Mucosa of gallbladder (tissue), 1 donor: Measurements from ENCODE around the gene RNPEP. TPM values are rescaled to one million over a fixed set of nuclear protein-coding genes. Genes with fewer than 3 reads are reported as not detected.
A peak's percentile ranks its signal among the peaks of the same experiment; 100 is the strongest.
"Not testable (repeated sequence)": the region's sequence is repeated elsewhere in the genome, so short reads cannot be mapped to it uniquely, and the experiment has no call there.

Source experiments
- DNase-seq: peaks from one replicate; pipeline ENCODE4 v3.0.0-alpha.2; 2020; ENCODE audit warnings: low spot score
- total RNA-seq: library from RNA; stranded (reverse); gene quantifications from one replicate; pipeline ENCODE4 v1.2.1, GENCODE V29; 2021
- donor health status: DM: no; HTN: no; CAD: no.

RNPEP gene
- 78.8 TPM for total RNA-seq

- DNase-seq: peak; percentile 71
These were observed at the start of gene RNPEP for GRCh38 chr1:201982623-201983379. Gene RNPEP (plus strand): TSS chr1:201982648. CDS start chr1:201982667, 19 bp downstream.

GRCh38 chr1:201933840-201934430 lies 48.5 kb upstream of the RNPEP start:
- DNase-seq: no peak

- no peak for DNase-seq
These were observed 44.7 kb upstream of the RNPEP start for GRCh38 chr1:201937624-201938213.

GRCh38 chr1:201938440-201939035 lies 43.9 kb upstream of the RNPEP start:
- DNase-seq: no peak

GRCh38 chr1:201939148-201939547 lies 43.3 kb upstream of the RNPEP start:
- no peak for DNase-seq

GRCh38 chr1:201939574-201939973 lies 42.9 kb upstream of the RNPEP start:
- no peak for DNase-seq

DNA sequence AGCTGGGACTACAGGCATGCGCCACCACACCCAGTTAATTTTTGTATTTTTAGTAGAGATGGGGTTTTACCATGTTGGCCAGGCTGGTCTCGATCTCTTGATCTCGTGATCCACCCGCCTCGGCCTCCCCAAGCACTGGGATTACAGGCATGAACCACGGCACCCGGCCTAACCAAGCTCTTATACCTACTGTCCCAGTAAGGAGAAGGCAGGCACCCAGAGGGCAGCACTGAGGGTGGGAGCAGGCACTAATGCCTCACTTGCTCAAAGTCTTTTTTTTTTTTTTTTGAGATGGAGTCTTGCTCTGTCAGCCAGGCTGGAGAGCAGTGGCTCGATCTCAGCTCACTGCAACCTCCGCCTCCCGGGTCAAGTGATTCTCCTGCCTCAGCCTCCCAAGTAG lies 42.1 kb upstream of the RNPEP start:
- not testable (repeated sequence) for DNase-seq

- DNase-seq: no peak
These were observed 40.9 kb upstream of the RNPEP start for GRCh38 chr1:201941420-201942128.

DNA sequence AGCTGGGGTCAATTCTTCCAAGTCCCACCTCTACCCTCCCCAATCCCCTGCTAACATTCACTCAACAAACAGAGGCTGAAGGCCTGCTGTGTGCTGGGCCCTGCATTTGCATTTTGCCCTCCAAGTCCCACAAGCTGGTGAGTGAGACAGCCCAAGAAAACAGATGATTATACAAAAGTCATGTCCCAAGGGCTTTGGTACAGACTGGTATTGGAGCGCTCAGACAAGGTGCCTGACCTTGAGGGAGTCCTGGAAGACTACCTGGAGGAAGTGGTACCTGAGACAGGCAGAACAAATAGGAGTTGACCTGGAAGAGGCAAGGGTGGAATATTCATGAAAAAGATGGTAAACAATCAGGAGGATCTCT lies 40.3 kb upstream of the RNPEP start:
- DNase-seq: no peak

DNA sequence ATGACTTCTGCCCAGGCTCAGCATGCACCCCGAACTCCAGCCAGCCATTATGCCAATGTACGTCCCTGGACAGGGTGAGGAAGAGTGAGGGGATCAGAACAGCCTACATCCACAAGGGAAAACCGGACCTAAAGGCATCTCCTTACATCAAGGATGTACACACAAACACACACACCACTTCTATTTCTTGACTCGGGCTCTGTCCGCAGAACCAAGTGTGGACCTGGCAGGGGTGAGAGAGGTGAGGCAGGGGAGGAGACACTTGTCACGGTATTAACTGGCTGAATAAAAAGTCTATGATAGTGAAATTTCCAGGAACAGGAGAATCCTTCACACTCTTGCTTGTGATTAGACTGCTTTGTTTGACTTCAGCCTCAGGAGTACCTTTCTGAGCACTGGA lies 38.4 kb upstream of the RNPEP start:
- no peak for DNase-seq

DNA sequence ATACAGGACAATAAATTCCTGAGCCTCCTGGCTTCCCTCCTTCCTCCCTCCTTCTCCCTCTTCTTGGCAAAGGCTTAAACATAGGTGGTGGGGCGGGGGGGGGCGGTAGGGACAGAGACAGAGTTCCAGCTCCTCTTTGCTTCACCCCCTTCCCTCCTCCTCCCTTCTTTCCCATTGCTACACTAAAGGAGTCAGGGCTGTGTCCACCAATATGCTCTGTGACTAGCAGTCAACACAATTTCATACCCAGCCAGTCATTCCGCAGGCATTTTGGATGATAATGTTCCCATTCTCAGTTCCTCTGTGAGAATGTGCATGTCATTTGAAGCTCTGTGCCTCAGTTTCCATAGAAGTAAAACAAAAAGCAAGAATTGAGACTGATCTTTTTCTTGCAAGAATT lies 37.8 kb upstream of the RNPEP start:
- DNase-seq: no peak

- no peak for DNase-seq
These were observed 37.3 kb upstream of the RNPEP start for GRCh38 chr1:201945157-201945556.

GRCh38 chr1:201945863-201946223 lies 36.6 kb upstream of the RNPEP start:
- DNase-seq: no peak

GRCh38 chr1:201946224-201946908 lies 36.1 kb upstream of the RNPEP start, which contains the start of gene LMOD1:
Gene LMOD1 (minus strand): TSS chr1:201946548. CDS start chr1:201946340, 208 bp downstream.
- peak; percentile 87 for DNase-seq

GRCh38 chr1:201947697-201948008 lies 34.8 kb upstream of the RNPEP start:
- no peak for DNase-seq

DNA sequence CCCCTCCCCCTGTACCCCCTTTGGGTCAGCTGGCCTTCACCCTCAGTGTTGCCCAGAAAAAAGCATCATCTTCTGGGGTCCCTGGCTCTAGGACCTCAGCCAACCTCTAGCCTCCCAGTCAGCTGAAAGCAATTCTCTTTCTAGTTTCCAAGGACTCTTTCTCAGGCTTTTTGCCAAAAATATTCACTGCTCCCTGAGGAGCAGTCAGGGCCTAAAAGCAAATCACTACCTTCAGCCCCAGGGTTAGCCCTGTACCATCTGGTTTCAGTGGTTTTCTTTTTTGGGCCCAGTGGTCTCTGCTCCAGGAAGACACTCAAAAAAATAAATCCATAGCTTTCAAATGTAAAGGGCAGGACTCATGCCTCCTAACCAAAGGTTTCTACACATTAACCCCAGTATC lies 33.0 kb upstream of the RNPEP start:
- no peak for DNase-seq

GRCh38 chr1:201954263-201955008 lies 28.0 kb upstream of the RNPEP start:
- DNase-seq: no peak

DNA sequence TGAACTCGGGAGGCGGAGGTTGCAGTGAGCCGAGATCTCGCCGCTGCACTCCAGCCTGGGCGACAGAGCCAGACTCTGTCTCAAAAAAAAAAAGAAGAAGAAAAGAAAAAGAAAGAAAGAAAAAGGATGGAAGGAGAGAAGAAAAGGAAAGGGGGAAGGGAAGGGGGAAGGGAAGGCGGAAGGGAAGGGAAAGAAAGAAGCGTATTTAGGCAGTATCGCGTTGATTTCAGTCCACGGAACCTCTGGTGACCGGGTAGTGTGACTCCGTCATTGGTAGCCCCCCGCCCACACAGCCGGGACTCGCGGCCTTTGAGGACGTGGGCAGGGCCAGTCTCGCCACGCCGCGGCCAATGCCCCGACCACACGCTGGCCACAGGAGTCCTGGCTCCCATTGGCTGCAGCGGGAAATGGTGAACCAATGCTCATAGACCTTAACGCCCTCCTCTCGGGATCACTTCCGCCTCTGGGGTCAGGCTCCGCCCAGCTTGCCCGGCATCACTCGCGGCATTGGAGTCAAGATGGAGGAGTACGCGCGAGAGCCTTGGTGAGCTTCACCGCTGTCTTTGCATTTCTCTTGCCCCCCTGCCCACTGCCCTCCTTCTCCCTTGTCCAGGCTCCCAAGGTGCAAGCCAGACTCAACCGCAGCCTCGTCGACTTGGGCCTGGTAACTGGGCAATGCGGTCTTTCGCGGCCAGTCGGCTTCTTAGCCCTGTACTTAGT lies 27.3 kb upstream of the RNPEP start, which contains the start of gene TIMM17A:
Gene TIMM17A (plus strand): TSS at position 495 of the 720 bp plus-strand sequence. CDS start 24 bp downstream, at position 519.
- peak; percentile 96 for DNase-seq

GRCh38 chr1:201955729-201956143 lies 26.7 kb upstream of the RNPEP start:
- no peak for DNase-seq

DNA sequence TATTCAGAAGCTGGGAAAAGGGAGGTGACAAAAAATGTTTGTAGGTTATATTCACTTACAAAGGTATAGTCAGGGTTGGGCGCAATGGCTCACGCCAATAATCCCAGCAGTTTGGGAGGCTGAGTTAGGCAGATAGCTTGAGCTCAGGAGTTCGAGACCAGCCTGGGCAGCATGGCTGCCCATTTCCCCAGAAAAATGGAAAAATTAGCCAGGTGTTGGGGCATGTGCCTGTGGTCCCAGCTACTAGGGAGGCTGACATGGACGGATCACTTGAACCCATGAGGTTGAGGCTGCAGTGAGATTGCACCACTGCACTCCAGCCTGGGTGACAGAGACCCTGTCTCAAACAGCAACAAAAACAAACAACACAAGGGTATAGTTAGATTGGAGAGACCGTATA lies 24.1 kb upstream of the RNPEP start:
- DNase-seq: no peak
